A549 (cell line): ENCODE results near the gene IZUMO4. TPM values are rescaled to one million over a fixed set of nuclear protein-coding genes. Genes with fewer than 3 reads are reported as not detected.

ENCODE experiments used
- ATAC-seq, 2 experiments: fragments of 200-7000 bp in 1 of 2; fragments of >200 bp in 1 of 2; cut with Nextera tagmentation in 1 of 2; cut with Tn5 transposase in 1 of 2; 3 replicates each; pipeline versions ENCODE4 v1.8.0 to v1.9.1; 2018 to 2020; ENCODE audit warnings: mild to moderate bottlenecking in 1 of 2, moderate library complexity in 1 of 2
- CTCF ChIA-PET: fragments of 300-600 bp; sonication (Branson Sonifier 250); formaldehyde crosslinking; extraction: SDS; loops from one replicate; lab custom pipeline; 2021; ENCODE audit warnings: antibody characterized with exemption, inconsistent platforms; lab: Yijun Ruan, JAX
- POLR2A ChIA-PET: fragments of 350-600 bp; formaldehyde crosslinking; extraction: SDS; loops from one replicate; lab custom pipeline; 2021; ENCODE audit warnings: antibody characterized with exemption, inconsistent platforms; lab: Yijun Ruan, JAX
- DNase-seq, 2 experiments: peaks; one replicate each; pipeline versions ENCODE4 v3.0.0 to v3.0.0-alpha.2; 2011 to 2016; ENCODE audit warnings: low read depth in 1 of 2, low spot score in 1 of 2
- FAIRE-seq: peaks from 2 replicates; lab custom pipeline; 2011; peaks lifted over from hg19 to GRCh38; lab: Jason Lieb, UNC
- H3K27ac ChIP-seq, 2 experiments: fragments of >200 bp; sonication (Bioruptor Twin); formaldehyde crosslinking; 3 replicates each; pipeline ENCODE4 v1.5.1; 2016 to 2017
- H3K4me1 ChIP-seq: fragments of >200 bp; sonication (Bioruptor Twin); formaldehyde crosslinking; 3 replicates; pipeline ENCODE4 v1.6.1; 2016
- H3K4me2 ChIP-seq: fragments of >200 bp; sonication (Bioruptor Twin); formaldehyde crosslinking; 3 replicates; pipeline ENCODE4 v1.6.1; 2016
- H3K4me3 ChIP-seq: fragments of >200 bp; sonication (Bioruptor Twin); formaldehyde crosslinking; 3 replicates; pipeline ENCODE4 v1.5.1; 2016
- H3K9me3 ChIP-seq: fragments of >200 bp; sonication (Bioruptor Twin); formaldehyde crosslinking; 3 replicates; pipeline ENCODE4 v1.6.1; 2016
- CEBPB ChIP-seq, 2 experiments: fragments of >200 bp in 1 of 2; sonication (Bioruptor Twin) in 1 of 2; formaldehyde crosslinking in 1 of 2; IDR thresholded peaks; 2 replicates each; pipeline ENCODE4 v1.6.1; 2012 to 2016
- CHD4 ChIP-seq: fragments of 200-600 bp; sonication (generic); IDR thresholded peaks from 2 replicates; pipeline ENCODE4 v1.6.1; 2016; ENCODE audit warnings: antibody characterized with exemption, mild to moderate bottlenecking, borderline replicate concordance
- FOSB ChIP-seq: fragments of 250-450 bp; sonication (Bioruptor Pico); IDR thresholded peaks from 2 replicates; pipeline ENCODE4 v1.5.0; 2020; ENCODE audit warnings: mild to moderate bottlenecking, moderate library complexity
- GATA3 ChIP-seq: IDR thresholded peaks from 2 replicates; pipeline ENCODE4 v1.6.1; 2012; ENCODE audit warnings: borderline replicate concordance
- HEYL ChIP-seq: fragments of 250-450 bp; sonication (Bioruptor Pico); IDR thresholded peaks from 2 replicates; pipeline ENCODE4 v1.8.0; 2021; ENCODE audit warnings: mild to moderate bottlenecking, moderate library complexity
- JUN ChIP-seq, 2 experiments: fragments of >200 bp; sonication (Bioruptor Twin); formaldehyde crosslinking; IDR thresholded peaks; 2 replicates in 1 of 2; 3 replicates in 1 of 2; pipeline ENCODE4 v1.6.1; 2016 to 2017
- JUNB ChIP-seq: fragments of >200 bp; sonication (Bioruptor Twin); formaldehyde crosslinking; IDR thresholded peaks from 2 replicates; pipeline ENCODE4 v1.6.1; 2016
- KDM1A ChIP-seq: fragments of 200-600 bp; sonication (generic); IDR thresholded peaks from 2 replicates; pipeline ENCODE4 v1.6.1; 2016; ENCODE audit warnings: low read depth, mild to moderate bottlenecking
- POLR2A ChIP-seq: IDR thresholded peaks from 2 replicates; pipeline ENCODE4 v1.6.1; 2012; ENCODE audit warnings: mild to moderate bottlenecking, low read length
- POLR2AphosphoS2 ChIP-seq: conservative IDR thresholded peaks from 2 replicates; pipeline ENCODE4 v1.6.1; 2012; ENCODE audit warnings: low read length, improper control_type of control experiment, inconsistent platforms
- RARB ChIP-seq: fragments of 250-450 bp; sonication (Bioruptor Pico); IDR thresholded peaks from 2 replicates; pipeline ENCODE4 v1.8.0; 2021; ENCODE audit warnings: mild to moderate bottlenecking, moderate library complexity
- RCOR1 ChIP-seq: fragments of 150-350 bp; IDR thresholded peaks from 2 replicates; pipeline ENCODE4 v1.6.1; 2014; ENCODE audit warnings: antibody characterized with exemption, low read length, low read depth
- RNF2 ChIP-seq: fragments of 200-600 bp; sonication (generic); IDR thresholded peaks from 2 replicates; pipeline ENCODE4 v1.6.1; 2016; ENCODE audit warnings: low read depth, mild to moderate bottlenecking, antibody characterized with exemption, moderate library complexity, borderline replicate concordance
- SMC3 ChIP-seq: fragments of >200 bp; sonication (Bioruptor Twin); formaldehyde crosslinking; IDR thresholded peaks from 3 replicates; pipeline ENCODE4 v1.6.1; 2018; ENCODE audit warnings: inconsistent platforms
- ZFP36 ChIP-seq: fragments of 450-650 bp; IDR thresholded peaks from 2 replicates; pipeline ENCODE4 v1.6.1; 2014; ENCODE audit warnings: borderline replicate concordance; ENCODE audit not compliant: partially characterized antibody
- WGBS: methylation state at CpG from one replicate; pipeline ENCODE4 v1.1.6; 2017; ENCODE audit errors: missing lambda C conversion rate; 5-methylcytosine and 5-hydroxymethylcytosine counted together
- polyA plus RNA-seq, 4 experiments: library from polyadenylated mRNA; depleted of rRNA in 3 of 4; stranded (reverse); fragments of >200 nt; fragmentation: RNase III in 1 of 4; extraction: RNeasy Plus Mini Kit Qiagen cat#74134 plus additional on column Dnase treatment in 1 of 4; gene quantifications; 2 replicates in 3 of 4; 3 replicates in 1 of 4; pipeline ENCODE4 v1.2.3, GENCODE V29; 2011 to 2017
- TF ChIP-seq, protein P1 (sequence below): fragments of >200 bp; sonication (Bioruptor Twin); formaldehyde crosslinking; IDR thresholded peaks from 3 replicates; pipeline ENCODE4 v1.5.1; 2016
- TF ChIP-seq, protein P2 (sequence below): IDR thresholded peaks from 2 replicates; pipeline ENCODE4 v1.6.1; 2012; ENCODE audit warnings: low read depth, borderline replicate concordance
- TF ChIP-seq, protein P3 (sequence below): IDR thresholded peaks from 2 replicates; pipeline ENCODE4 v1.6.1; 2012
- TF ChIP-seq, protein P4 (sequence below): fragments of >200 bp; sonication (Bioruptor Twin); formaldehyde crosslinking; IDR thresholded peaks from 3 replicates; pipeline ENCODE4 v1.6.1; 2016

The IZUMO4 gene
- polyA plus RNA-seq, 2 of the 4 experiments (the other 2 are of a cell fraction) = 0.36 to 1.0 TPM

DNA sequence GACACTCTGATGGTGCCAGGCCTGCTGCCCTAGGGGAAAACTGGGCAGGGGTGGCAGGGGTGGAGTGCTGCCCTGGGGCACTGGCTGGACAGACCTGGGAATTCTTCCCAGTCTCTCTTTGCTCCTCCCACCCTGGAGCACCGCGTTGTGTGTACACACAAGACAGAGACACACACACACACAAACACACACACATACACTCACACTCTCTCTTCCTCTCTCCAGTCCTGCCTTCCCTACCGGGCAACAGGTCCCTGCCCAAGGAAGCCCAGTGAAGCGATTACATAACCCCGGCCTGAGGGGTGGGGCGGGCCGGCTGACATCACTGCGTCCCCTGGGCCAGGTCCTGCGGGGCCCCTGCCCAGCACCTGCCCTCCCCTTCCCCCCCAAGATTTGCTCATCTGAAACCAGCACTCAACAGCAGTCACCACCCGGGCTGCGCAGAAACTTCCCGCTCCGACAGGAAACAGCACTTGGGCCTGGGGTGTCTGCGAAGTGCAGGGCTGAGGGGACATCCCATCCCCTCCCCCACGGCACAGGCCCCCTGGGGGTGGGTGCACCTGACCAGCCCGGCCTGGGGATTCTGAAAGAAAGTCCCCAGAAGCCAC, 46.9 kb upstream of the IZUMO4 start:
- ATAC-seq (peak; percentile 7 to 57; a peak in 5 of 6 replicates), DNase-seq (peak in 1 of 2 experiments; percentile 76), FAIRE-seq (no peak)
- H3K4me2 ChIP-seq = peak overlapping the region; percentile 85
- peaks cover 61% of the 10 kb centered on the region for H3K4me1 ChIP-seq
- H3K27ac ChIP-seq = peak overlapping the region; percentile 95 to 100
- WGBS = 1% methylated on average over 8 of the region's 16 CpGs
- CTCF ChIA-PET = interaction anchor here (1.2 to 1.8 kb wide), 2 partner anchors 21 to 30 kb away, joined by 4 to 7 read pairs; no protein-coding TSS in a partner anchor
- POLR2A ChIA-PET = no interaction called here
- peak overlapping the region; percentile 99 for H3K4me3 ChIP-seq
- no peaks in the 10 kb centered on the region for H3K9me3 ChIP-seq
- TF ChIP-seq CEBPB (IDR thresholded peaks at IDR 0.05) = peak; percentile 12 to 57; a peak in 1 of 4 replicates
- no peak for TF ChIP-seq HEYL (CRISPR knock-in tag)

DNA sequence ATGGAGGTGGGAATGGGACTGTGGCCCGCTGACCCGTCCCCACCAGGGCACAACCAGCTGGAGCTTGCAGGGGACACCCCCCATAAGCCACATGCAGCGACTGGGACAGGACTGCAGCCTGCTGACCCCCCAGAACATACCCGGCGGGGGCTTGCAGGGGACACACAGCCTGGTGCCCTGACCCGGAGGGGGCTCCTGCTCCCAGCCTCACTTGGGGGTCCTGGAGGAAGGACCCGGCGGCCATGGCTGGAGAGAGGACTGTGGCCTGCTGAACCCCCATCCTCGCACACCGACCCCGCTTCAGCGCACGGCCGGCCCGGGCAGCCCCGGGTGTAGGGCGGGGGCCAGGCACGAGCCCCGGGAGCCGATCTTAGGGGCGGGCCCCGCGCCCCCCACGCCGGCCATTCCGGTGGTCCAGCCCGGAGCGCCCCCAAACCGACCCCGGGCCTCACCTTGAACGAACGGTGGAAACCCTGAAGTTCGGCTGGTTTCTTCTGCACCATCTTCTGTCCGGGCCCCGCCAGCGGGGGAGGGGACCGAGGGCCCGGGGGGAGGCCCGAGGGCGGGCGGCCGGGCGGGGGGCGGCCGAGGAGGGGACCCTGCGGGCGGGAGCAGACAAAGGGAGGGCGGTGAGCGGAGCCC, 46.2 kb upstream of the IZUMO4 start:
- ATAC-seq (peak in 1 of 2 experiments; percentile 6; a peak in 3 of 6 replicates), FAIRE-seq (no peak), DNase-seq (no peak)
- ChIA-PET CTCF (interaction anchor here (1.8 kb wide), 1 partner anchor 31 kb away, joined by 7 read pairs; no protein-coding TSS in a partner anchor), POLR2A (no interaction called here)
- Histone ChIP-seq H3K4me1 (peaks cover 61% of the 10 kb centered on the region), H3K9me3 (no peaks in the 10 kb centered on the region), H3K4me3 (peak overlapping the region; percentile 99), H3K4me2 (peak overlapping the region; percentile 85), H3K27ac (peak overlapping the region; percentile 95 to 100)
- TF ChIP-seq FOSB (no peak), JUNB (no peak), RARB (no peak)
- WGBS = no CpG with 5 or more reads among the region's 49 CpGs

GRCh38 chr19:2050991-2051772, 45.5 kb upstream of the IZUMO4 start, which contains the start of gene MKNK2:
Gene MKNK2 (minus strand): TSS chr19:2051244. CDS start chr19:2050851, 393 bp downstream.
- WGBS = 83% methylated on average over 1 of the region's 93 CpGs
- Histone ChIP-seq H3K27ac (peak within 1 kb of the TSS; percentile 95 to 100), H3K4me1 (peaks cover 61% of the 10 kb centered on the region), H3K9me3 (no peaks in the 10 kb centered on the region), H3K4me2 (peak within 1 kb of the TSS; percentile 85), H3K4me3 (peak within 1 kb of the TSS; percentile 99)
- CTCF ChIA-PET = interaction anchor here (1.1 to 3.3 kb wide), 6 partner anchors 8 to 121 kb away, joined by 3 to 9 read pairs (median 4); no protein-coding TSS in a partner anchor
- ATAC-seq (peak; percentile 51 to 69), DNase-seq (peak; percentile 41 to 79), FAIRE-seq (no peak)
- TF ChIP-seq RNF2 (no peak), POLR2A (peak; percentile 98), GATA3 (0 out of 2 replicates have a peak, but pooled peaks have one; percentile 20), CHD4 (0 out of 2 replicates have a peak, but pooled peaks have one; percentile 43), POLR2AphosphoS2 (no peak), RCOR1 (0 out of 2 replicates have a peak, but pooled peaks have one; percentile 54), KDM1A (peak; percentile 93), JUN (IDR thresholded peaks at IDR 0.05) (peak; percentile 93 to 98), SMC3 (peak; percentile 26; the same call in 1 of the 3 replicates), ZFP36 (peak; percentile 95)
- TF ChIP-seq, protein P1, sequence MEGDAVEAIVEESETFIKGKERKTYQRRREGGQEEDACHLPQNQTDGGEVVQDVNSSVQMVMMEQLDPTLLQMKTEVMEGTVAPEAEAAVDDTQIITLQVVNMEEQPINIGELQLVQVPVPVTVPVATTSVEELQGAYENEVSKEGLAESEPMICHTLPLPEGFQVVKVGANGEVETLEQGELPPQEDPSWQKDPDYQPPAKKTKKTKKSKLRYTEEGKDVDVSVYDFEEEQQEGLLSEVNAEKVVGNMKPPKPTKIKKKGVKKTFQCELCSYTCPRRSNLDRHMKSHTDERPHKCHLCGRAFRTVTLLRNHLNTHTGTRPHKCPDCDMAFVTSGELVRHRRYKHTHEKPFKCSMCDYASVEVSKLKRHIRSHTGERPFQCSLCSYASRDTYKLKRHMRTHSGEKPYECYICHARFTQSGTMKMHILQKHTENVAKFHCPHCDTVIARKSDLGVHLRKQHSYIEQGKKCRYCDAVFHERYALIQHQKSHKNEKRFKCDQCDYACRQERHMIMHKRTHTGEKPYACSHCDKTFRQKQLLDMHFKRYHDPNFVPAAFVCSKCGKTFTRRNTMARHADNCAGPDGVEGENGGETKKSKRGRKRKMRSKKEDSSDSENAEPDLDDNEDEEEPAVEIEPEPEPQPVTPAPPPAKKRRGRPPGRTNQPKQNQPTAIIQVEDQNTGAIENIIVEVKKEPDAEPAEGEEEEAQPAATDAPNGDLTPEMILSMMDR = peak; percentile 23; the same call in 2 of the 3 replicates
- TF ChIP-seq, protein P2, sequence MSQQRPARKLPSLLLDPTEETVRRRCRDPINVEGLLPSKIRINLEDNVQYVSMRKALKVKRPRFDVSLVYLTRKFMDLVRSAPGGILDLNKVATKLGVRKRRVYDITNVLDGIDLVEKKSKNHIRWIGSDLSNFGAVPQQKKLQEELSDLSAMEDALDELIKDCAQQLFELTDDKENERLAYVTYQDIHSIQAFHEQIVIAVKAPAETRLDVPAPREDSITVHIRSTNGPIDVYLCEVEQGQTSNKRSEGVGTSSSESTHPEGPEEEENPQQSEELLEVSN = no peak
- TF ChIP-seq, protein P3, sequence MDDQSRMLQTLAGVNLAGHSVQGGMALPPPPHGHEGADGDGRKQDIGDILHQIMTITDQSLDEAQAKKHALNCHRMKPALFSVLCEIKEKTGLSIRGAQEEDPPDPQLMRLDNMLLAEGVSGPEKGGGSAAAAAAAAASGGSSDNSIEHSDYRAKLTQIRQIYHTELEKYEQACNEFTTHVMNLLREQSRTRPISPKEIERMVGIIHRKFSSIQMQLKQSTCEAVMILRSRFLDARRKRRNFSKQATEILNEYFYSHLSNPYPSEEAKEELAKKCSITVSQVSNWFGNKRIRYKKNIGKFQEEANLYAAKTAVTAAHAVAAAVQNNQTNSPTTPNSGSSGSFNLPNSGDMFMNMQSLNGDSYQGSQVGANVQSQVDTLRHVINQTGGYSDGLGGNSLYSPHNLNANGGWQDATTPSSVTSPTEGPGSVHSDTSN = peak; percentile 61; the same call in 1 of the 2 replicates
- TF ChIP-seq, protein P4, sequence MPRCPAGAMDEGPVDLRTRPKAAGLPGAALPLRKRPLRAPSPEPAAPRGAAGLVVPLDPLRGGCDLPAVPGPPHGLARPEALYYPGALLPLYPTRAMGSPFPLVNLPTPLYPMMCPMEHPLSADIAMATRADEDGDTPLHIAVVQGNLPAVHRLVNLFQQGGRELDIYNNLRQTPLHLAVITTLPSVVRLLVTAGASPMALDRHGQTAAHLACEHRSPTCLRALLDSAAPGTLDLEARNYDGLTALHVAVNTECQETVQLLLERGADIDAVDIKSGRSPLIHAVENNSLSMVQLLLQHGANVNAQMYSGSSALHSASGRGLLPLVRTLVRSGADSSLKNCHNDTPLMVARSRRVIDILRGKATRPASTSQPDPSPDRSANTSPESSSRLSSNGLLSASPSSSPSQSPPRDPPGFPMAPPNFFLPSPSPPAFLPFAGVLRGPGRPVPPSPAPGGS = peak; percentile 98
- POLR2A ChIA-PET = interaction anchor here (0.6 to 1.1 kb wide), 2 partner anchors 9 to 19 kb away, joined by 3 to 12 read pairs; no protein-coding TSS in a partner anchor
